ENCODE data around the gene UBN1. TPM values are rescaled to one million over a fixed set of nuclear protein-coding genes. Genes with fewer than 3 reads are reported as not detected.

The UBN1 gene
- polyA plus RNA-seq, 1 donor (not counting 4 experiments of a cell fraction or from before 2014, with no cell fraction given), result 11.5 TPM

- H3K9me1 ChIP-seq (ENCODE audit: control insufficient read depth, extremely low read depth, insufficient read depth, low read length), result peaks cover 4% of the 10 kb centered on the region
- H2AFZ ChIP-seq (ENCODE audit: control insufficient read depth, low read length), result peak overlapping the region; percentile 45
- no peaks in the 10 kb centered on the region for H4K20me1 ChIP-seq (ENCODE audit: control insufficient read depth, extremely low read depth, insufficient read depth, low read length)
- no peak for TF ChIP-seq EZH2 (IDR thresholded peaks at IDR 0.05; ENCODE audit: low read length)
- no peak for TF ChIP-seq CTCF (optimal IDR thresholded peaks at IDR 0.05 in 1 of 3, IDR thresholded peaks at IDR 0.05 in 1 of 3, conservative IDR thresholded peaks at IDR 0.05 in 1 of 3; ENCODE audit: extremely low read depth in 1 of 3, insufficient read depth in 2 of 3, low read length in 3 of 3)
- peak overlapping the region; percentile 85 for H3K9ac ChIP-seq (ENCODE audit: control insufficient read depth, extremely low read depth, insufficient read depth, low read length)
- peak overlapping the region; percentile 93 for H3K4me2 ChIP-seq (ENCODE audit: control insufficient read depth, extremely low read depth, insufficient read depth, low read depth, low read length)
- FAIRE-seq, result no peak
- H3K4me3 ChIP-seq (ENCODE audit: control insufficient read depth in 2 of 3, extremely low read depth in 1 of 3, insufficient read depth in 2 of 3, low read depth in 1 of 3, low read length in 3 of 3), result peak overlapping the region; percentile 68 to 94 (median 89)
- peaks cover 76% of the 10 kb centered on the region for H3K79me2 ChIP-seq (ENCODE audit: control insufficient read depth, insufficient read depth, low read length)
- DNase-seq (ENCODE audit: low read depth, low spot score), result no peak
- peaks cover 32% of the 10 kb centered on the region for H3K4me1 ChIP-seq (ENCODE audit: control insufficient read depth, extremely low read depth, insufficient read depth, low read length)
- dilution Hi-C loops (cut with MboI; ENCODE audit: extremely low pct_ligation_motif_present, low sequenced_read_pairs), result no loop called here
- peak overlapping the region; percentile 75 for H3K27ac ChIP-seq (ENCODE audit: control insufficient read depth, insufficient read depth, low read length)
- H3K27me3 ChIP-seq (ENCODE audit: control insufficient read depth, extremely low read depth, insufficient read depth, low read length), result no peaks in the 10 kb centered on the region
- peaks cover 11 to 19% of the 10 kb centered on the region in 2 experiments for H3K36me3 ChIP-seq (ENCODE audit: control insufficient read depth in 2 of 2, extremely low read depth in 1 of 2, insufficient read depth in 2 of 2, low read length in 2 of 2)
- no peaks in the 10 kb centered on the region for H3K9me3 ChIP-seq (ENCODE audit: control insufficient read depth, low read depth, low read length)
Measured at GRCh38 chr16:4846503-4846900, 779 bp upstream of the UBN1 start.

- Histone ChIP-seq H3K4me3 (ENCODE audit: control insufficient read depth in 2 of 3, extremely low read depth in 1 of 3, insufficient read depth in 2 of 3, low read depth in 1 of 3, low read length in 3 of 3) (peak overlapping the region; percentile 81 to 97 (median 94)), H3K9me1 (ENCODE audit: control insufficient read depth, extremely low read depth, insufficient read depth, low read length) (peaks cover 5% of the 10 kb centered on the region), H3K27me3 (ENCODE audit: control insufficient read depth, extremely low read depth, insufficient read depth, low read length) (no peaks in the 10 kb centered on the region), H3K4me2 (ENCODE audit: control insufficient read depth, extremely low read depth, insufficient read depth, low read depth, low read length) (peak overlapping the region; percentile 86), H3K4me1 (ENCODE audit: control insufficient read depth, extremely low read depth, insufficient read depth, low read length) (peaks cover 45% of the 10 kb centered on the region), H3K36me3 (ENCODE audit: control insufficient read depth in 2 of 2, extremely low read depth in 1 of 2, insufficient read depth in 2 of 2, low read length in 2 of 2) (peaks cover 10 to 18% of the 10 kb centered on the region in 2 experiments), H2AFZ (ENCODE audit: control insufficient read depth, low read length) (peak overlapping the region; percentile 49), H3K79me2 (ENCODE audit: control insufficient read depth, insufficient read depth, low read length) (peaks cover 87% of the 10 kb centered on the region), H3K9ac (ENCODE audit: control insufficient read depth, extremely low read depth, insufficient read depth, low read length) (peak overlapping the region; percentile 85), H4K20me1 (ENCODE audit: control insufficient read depth, extremely low read depth, insufficient read depth, low read length) (no peaks in the 10 kb centered on the region), H3K27ac (ENCODE audit: control insufficient read depth, insufficient read depth, low read length) (peak overlapping the region; percentile 75), H3K9me3 (ENCODE audit: control insufficient read depth, low read depth, low read length) (no peaks in the 10 kb centered on the region)
- DNase-seq (ENCODE audit: low read depth, low spot score), result no peak
- no peak for FAIRE-seq
- dilution Hi-C loops (cut with MboI; ENCODE audit: extremely low pct_ligation_motif_present, low sequenced_read_pairs), result no loop called here
- TF ChIP-seq EZH2 (IDR thresholded peaks at IDR 0.05; ENCODE audit: low read length) (no peak), CTCF (optimal IDR thresholded peaks at IDR 0.05 in 1 of 3, IDR thresholded peaks at IDR 0.05 in 1 of 3, conservative IDR thresholded peaks at IDR 0.05 in 1 of 3; ENCODE audit: extremely low read depth in 1 of 3, insufficient read depth in 2 of 3, low read length in 3 of 3) (no peak)
Measured at GRCh38 chr16:4847774-4848587, 700 bp downstream of the UBN1 start.
